Right renal cortex interstitium (tissue), 3 donors: ENCODE data around the gene NAA38. TPM values are rescaled to one million over a fixed set of nuclear protein-coding genes. Genes with fewer than 3 reads are reported as not detected.
A peak's percentile ranks its signal among the peaks of the same experiment; 100 is the strongest.

ENCODE experiments used
- DNase-seq, 3 donors: peaks; one replicate each; pipeline ENCODE4 v3.0.0-alpha.2; 2013; ENCODE audit warnings: low read depth in 3 of 3, low spot score in 2 of 3
- polyA plus RNA-seq, 3 donors: library from polyadenylated mRNA; unstranded; fragments of 120-200 nt; gene quantifications; one replicate each; pipeline ENCODE4 v1.2.1, GENCODE V29; 2013; ENCODE audit not compliant: insufficient read length in 3 of 3

NAA38 gene, protein sequence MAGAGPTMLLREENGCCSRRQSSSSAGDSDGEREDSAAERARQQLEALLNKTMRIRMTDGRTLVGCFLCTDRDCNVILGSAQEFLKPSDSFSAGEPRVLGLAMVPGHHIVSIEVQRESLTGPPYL
- polyA plus RNA-seq: 10 to 100 TPM; 61.0 to 85.9 (median 73.0) TPM

DNA sequence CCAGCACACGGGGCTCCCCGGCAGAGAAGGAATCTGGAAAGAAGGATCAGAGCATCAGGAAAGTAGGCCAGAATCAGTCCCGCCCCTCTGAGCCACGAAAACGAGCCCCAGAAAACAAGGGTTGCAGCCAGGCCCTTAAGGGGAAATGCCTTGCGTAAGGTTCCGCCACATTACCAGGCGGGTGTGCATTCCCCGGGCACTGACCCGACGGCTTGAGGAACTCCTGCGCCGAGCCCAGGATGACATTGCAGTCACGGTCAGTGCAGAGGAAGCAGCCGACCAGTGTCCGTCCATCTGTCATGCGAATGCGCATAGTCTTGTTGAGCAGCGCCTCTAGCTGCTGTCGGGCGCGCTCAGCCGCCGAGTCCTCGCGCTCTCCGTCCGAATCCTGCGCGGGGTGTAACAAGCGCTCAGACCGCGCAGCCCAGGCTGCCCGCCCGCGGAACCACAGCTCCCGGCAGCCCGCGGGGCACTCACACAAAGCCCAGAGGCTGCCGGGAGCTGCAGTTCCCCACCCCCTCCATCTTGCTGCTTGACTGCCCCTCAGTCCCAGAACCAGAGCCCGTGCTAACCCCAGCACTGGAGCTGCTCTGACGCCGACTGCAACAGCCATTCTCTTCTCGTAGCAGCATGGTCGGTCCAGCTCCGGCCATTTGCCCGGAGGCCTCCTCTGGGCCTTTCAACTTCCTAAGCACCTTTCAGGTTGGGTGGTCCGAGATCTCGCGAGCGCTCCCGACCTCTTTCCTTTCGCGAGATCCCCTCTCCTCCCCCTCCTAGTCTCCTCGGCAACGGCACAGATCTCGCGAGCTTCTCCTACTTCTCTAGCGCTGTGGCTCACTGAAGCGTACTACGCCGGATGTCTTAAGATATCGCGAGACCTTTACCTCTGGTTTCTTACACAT lies at the start of gene NAA38:
NAA38 (minus strand) TSS at position 749 of the 902 bp plus-strand sequence; CDS start at position 653, 96 bp downstream.
- DNase-seq: peak; percentile 99 to 100 (median 99)

DNA sequence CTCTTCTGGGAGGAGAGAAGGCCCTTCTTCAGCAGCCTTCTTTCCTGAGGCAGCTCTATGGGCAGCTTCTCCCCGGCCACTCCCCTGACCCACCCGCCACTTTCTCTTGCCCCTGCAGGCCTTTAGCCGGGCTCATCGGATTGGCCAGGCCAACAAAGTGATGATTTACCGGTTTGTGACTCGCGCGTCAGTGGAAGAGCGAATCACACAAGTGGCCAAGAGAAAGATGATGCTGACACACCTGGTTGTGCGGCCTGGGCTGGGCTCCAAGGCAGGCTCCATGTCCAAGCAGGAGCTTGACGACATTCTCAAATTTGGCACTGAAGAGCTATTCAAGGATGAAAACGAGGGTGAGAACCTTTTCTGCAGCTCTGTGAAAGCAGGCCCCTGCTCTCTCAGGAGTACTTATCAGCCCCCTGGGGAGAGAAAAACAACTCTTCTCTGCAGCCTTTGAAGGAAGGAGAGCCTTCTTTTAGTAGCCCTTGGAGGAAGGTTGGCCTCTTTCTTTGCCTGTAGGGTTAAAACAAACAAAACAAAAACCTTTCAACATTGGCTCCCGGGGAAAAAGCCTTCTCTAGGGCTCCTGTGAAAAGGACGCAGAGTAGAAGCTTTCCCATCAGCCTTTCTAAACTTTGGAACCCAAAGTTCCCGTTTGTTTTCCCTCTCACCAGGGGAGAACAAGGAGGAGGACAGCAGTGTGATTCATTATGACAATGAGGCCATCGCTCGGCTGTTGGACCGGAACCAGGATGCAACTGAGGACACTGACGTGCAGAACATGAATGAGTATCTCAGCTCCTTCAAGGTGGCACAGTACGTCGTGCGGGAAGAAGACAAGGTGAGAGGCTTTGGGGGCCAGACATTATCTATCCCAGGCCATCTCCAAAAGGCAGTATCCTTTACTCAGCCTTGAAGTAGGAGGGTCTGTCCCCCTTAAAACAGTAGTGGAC lies 46.1 kb upstream of the NAA38 start:
- no peak for DNase-seq

DNA sequence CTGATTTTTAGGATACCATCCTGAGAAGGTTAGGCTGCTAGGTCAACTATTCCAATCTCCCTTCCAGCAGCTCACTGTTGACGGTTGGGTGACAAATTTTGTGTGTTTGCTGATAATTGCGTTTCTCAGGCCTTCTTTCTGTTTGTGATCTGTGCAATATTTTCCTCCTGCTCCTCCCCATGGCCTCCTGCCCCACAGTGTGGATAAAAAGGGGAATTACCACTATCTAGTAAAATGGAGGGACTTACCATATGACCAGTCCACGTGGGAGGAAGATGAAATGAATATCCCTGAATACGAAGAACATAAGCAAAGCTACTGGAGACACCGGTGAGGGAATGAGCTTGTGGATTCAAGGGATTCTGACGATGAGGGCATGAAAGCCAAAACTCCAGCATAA lies 40.4 kb upstream of the NAA38 start:
- no peak for DNase-seq

DNA sequence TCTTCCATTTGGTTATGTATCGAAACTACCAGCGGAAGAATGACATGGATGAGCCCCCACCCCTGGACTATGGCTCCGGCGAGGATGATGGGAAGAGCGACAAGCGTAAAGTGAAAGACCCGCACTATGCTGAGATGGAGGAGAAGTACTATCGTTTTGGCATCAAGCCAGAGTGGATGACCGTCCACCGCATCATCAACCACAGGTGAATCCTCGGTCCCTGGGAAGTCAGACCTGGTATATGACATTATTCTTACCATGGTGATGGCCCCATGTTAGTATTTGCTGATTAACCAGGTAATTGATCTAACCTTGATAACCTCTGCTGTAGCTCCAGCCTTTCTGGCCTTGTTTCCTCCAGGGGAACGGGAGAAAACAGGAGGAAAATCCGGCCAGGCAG lies 39.7 kb upstream of the NAA38 start:
- DNase-seq: no peak

DNA sequence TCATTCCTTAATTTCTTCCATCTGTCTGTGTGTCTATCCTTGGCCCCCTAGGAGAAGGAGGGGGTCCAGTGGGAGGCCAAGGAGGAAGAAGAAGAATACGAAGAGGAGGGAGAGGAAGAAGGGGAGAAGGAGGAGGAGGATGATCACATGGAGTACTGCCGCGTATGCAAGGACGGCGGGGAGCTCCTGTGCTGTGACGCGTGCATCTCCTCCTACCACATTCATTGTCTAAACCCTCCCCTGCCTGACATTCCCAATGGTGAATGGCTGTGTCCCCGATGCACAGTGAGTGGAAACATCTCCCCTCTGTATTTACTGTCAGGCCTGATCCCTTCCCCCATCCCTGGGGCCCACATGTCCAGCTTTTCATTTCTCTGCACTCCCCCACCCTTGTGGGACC lies 37.5 kb upstream of the NAA38 start:
- no peak for DNase-seq

DNA sequence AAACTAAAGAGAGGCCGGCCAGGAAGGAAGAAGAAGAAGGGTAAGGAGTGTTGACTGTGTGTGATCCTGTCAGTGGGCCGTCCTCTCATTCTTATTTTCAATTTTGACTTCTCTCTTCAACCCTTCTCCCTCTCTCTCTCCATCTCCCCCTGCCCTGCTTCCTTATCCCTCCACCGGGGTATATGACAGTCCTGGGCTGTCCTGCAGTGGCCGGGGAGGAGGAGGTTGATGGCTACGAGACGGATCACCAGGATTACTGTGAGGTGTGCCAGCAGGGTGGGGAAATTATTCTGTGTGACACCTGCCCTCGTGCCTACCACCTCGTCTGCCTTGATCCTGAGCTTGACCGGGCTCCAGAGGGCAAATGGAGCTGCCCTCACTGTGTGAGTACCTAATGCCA lies 36.9 kb upstream of the NAA38 start:
- no peak for DNase-seq

DNA sequence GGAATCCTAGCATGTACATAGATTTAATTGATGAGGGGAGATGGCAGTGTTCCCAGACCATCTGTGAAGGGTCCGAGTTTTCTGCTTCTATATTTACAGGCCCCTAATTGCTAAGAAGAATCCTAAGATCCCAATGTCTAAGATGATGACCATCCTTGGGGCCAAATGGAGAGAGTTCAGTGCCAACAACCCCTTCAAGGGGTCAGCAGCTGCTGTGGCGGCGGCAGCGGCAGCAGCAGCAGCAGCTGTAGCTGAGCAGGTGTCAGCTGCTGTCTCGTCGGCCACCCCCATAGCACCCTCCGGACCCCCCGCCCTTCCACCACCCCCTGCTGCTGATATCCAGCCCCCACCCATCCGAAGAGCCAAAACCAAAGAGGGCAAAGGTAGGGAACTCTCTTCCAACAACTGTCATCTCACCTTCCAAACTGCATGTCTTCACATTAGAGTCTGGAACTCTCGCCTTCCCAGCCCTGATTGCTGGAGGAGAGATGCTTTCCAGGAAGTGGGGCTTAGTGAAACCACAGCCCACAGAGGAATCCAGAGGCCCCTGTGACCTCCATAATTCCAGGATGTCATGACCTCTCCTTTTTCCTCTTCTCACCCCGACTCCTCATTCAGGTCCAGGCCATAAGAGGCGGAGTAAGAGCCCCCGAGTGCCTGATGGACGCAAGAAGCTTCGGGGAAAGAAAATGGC lies 36.0 kb upstream of the NAA38 start:
- DNase-seq: no peak

DNA sequence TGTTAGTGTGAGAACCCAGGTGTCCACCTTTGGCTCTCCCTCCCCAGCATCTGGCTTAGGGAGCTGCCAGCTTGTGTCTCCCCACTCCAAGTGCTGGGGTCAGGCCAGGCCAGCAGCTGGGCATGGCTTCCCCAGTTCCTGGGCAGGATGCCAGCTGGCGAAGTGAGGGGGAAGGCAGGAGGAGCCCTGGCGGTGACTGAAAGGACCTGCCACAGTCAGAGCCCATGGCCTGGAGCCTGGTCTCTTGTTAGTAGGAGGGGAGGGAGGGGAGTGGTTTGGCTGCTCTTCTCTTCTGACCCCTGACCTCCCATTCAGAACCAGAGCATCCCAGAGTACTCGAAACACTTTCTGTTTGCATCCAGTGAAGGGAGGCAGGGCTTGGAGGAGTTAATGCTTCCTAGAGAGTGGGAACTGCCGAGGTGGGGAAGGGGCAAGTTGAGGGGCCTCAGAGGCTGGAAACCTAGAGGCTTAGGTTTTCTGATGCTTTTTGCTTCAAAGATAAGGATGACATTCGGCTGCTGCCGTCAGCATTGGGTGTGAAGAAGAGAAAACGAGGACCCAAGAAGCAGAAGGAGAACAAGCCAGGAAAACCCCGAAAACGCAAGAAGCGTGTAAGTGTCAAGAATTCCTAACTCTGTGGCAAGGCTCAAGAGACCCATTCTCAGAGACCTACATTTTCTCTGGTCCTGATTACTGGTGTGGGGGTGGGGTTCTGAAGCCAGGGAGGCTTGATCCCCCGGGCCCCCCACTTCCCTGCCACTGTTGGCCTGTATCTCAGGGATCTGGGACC lies 32.0 kb upstream of the NAA38 start:
- peak; percentile 41 to 76 (median 71) for DNase-seq

DNA sequence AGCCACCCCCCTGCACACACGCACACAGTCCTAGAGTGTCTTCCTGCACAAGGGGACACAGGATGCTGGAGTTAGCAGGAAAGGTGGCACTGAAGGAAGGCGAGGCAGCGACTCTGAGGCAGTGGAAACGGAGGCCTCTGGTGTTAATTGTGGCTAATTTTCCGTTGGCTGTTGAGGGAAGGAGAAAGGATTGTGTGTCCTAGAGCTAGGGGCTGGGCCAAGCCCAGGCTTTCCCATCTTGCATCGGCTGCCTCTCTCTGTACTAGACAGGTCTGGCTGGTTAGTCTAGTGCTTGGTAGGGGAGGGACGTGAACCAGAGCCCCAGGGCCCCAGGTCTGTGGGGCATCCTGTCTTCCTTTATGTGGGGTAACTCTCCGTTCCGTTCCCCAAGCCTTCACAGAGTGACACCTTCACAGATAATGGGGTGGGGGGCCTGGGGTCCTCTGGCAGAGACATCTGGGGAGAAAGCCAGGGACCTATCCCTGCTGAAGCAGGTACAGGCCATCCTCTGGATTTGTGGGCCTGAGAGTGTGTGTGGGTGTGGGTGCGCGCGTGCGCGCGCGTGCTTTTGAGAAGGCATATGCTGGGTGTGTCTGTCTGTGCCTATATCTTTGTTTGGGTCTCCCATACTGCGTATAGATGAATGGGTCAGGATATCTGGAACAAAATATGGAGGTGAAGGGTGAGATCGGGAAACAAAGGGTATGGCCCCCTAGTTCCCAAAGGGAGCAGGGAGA lies 31.0 kb upstream of the NAA38 start, which contains the start of gene CHD3:
CHD3 (plus strand) TSS at position 606 of the 737 bp plus-strand sequence. CDS start 212 bp downstream, outside the sequence.
- DNase-seq: no peak

DNA sequence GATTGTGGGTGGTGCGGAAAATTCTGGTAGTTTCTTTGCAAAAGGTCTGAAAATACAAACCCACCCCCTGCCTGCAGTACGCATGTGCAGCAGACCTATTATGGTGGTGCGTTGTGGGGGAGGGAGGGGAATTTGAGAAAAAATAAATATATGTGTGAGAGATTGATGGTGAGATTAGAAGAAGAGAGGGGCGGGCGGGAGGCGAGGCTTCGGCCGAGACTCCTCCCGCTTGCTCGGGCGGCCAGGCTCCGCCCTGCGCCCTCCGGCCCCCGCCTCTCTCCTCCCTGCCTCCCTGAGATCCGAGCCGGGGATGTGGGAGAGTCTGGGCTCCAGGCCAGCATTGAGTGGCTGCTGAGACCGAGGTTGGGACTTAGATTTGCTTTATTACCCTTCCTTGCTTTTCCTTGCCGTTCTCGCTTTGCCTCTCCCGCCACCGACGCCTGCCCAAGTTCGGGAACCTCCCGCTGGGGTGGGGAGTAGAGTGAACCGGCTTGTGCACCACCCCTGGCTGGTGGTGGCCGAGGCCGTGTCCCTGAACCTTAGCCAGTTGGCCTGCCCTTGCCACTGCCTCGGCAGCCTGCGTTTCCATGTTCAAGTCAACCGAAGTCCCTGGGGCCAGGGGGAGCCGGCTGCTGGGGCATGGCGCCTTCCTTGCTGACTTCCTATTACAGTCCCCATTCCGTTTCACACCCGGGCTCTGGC lies 30.3 kb upstream of the NAA38 start:
- DNase-seq: peak; percentile 56 to 96 (median 94)

DNA sequence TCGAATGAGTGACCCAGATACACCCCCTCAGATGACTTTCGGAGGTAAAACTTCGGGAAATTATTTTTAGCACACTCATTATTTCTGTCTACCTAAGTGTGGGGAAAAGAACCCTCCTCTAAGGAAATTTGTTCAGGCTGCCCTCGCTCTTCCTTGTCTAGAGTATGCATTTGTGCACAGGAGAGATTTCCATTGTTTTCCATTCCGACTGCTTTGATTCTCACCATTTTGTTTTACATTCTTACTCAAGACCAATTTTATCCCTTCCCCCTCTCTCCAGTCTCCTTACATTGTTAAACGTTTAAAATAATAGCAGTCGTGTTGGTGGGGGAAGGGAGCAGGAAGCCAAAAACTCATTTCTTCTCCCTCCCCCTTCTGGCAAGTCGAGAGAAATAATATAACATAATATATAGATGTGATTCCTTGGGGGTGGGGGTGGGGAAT lies 29.7 kb upstream of the NAA38 start:
- peak in 1 of 3 donors; percentile 93 for DNase-seq

DNA sequence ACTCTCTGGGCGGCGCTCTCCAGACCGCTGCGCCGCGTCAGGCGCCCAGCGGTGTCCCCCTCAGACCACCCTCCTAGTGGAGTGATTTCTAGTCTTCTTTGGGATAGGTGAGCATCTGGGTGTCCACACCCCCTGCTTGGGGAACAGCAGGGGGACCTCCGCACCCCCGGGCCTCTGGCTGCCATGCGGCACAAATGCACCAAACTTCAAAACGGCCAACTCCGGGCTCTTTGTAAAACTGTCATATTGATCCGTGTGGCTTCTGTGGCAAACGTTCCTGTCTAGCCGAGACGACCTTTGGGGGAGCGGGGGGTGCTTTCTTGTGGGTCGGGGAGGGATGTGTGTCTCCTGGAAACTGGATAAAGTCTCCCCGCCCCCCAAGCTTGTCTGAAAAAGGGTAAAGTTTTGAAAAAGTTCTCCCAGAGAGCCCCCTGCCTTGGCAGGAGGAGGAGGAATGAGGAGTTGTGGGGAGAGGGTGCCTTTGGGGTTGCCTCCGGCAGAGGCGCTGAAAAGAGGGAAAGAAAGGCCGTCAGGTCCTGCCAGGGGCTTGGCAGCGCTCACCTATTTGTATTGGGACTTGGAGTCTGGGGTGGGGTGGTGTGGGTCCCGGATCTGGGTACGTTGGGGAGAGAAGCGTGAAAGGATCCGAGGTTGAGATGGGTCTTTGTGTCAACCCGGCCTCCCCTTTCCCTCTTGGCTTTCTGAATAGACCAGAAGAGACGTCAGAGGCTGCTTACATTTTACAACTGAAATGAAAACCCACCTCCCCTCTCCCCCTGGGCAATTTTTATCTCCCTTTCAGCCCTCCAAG lies 29.1 kb upstream of the NAA38 start:
- DNase-seq: peak; percentile 19 to 58 (median 41)

DNA sequence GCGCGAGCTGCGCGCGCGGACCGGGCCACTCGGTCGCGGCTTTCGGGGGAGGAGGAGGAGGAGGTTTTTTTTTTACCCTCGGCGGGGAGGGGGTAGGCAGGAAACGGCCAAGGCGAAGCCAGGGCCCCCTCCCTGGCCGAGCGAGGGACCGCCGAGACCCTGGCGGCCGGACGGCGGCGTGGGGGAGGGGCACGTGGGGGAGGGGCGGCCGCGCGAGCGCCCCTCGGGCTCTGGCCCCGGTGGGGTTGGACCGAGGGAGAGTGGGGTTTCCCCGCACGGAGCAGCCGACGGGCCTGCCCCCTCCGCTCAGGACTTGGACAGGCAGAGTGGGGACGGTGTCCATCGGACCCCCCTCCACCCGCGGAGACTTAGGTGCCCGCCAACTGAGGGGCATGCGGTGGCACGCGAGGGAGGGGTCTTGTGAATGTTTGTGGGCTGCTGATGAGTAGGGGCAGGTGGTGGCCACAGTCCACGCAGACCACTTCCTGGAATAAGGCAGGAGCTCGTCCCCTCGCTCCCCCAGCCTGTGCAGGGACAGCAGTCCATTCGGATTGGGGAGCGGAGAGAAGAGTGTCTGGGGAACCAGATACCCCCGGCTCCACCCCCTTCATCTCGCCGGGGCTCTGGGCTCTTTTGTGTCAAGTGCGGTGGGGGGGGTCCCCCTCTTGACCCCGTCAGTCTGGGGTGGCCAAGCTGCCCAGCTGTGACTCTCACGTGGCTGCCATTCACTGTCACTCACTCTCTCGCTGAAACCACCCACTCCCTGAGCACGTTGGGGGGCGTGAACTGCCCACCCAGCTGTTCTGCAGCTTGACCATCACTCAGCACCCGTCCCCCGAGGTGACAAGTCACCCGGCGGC lies 28.2 kb upstream of the NAA38 start:
- peak in 2 of 3 donors; percentile 57 to 68 for DNase-seq

DNA sequence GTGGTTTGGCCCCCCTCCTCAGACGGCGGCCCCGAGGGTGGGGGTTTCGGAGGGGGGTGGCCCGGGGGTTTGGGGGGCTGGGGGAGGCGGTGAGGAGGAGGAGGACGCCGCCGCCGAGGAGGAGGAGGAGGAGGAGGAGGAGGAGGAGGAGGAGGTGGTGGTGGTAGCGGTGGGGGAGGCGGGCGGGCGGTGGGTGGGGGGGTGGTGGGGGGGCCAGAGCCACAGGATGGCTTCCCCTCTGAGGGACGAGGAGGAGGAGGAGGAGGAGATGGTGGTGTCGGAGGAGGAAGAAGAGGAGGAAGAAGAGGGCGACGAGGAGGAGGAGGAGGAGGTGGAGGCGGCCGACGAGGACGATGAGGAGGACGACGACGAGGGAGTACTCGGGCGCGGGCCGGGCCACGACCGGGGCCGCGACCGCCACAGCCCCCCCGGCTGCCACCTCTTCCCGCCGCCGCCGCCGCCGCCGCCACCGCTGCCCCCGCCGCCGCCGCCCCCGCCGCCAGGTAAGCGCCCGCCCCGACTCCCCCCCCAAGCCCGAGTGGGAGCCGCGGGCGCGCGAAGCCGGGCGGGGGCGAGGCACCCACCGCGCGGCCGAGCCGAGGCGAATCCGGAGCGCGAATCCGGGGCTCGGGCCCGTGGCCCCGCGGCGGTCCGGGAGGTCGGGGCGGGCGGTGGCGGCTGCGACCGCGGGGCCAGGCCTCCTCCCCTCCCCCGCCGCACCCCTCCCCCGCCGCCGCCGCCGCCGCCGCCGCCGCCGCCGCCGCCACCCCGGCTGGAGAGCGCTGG lies 27.4 kb upstream of the NAA38 start:
- no peak for DNase-seq

DNA sequence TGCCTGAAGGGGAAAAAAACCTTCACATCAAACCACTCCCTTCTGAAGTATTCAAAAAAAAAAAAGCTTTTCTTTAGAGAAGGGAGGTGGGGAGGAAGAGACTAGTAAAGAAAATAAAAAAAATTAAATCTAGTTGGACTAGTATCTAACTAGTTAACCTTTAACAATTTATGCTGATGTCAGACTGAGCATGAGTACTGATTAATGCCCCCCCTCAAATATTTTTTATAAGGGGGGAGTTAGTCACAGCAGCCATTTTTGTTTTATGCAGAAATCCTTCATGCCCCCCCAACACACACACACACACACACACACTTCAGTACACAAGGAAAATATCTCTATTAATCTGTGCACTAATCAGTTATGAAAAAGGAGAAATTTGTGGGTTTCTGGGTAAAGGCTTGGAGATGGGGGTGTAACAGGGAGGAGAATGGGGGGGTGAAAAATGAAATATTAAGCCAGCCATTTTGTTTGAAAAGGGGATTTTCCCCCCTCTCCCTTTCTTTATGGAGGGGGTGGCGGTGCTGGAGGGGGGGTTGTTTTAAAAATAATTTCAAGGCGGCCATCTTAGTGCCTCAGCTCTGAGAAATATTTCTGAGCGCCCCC lies 26.5 kb upstream of the NAA38 start:
- DNase-seq: peak in 2 of 3 donors; percentile 44 to 47
